ENCODE measurements around the gene TRPM1.

Gene TRPM1

DNA sequence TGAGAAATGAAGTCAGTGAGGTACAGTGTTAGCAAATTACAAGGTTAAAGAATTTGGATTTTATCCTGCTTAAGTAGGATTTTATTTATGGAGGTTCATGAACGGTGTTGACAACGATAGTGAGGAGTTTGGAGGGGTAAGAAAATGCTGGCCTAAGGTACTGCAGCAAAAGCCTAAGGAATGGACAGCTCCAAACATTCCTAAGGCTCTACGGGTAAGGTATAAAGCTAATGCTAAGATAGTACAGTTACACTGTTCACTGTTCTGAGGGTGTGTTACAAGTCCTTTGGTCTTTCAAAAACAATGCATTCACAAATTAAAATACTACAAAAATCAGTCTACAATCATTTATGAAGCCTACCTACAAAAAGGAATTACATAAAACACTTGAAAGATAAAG, 117.4 kb downstream of the TRPM1 start:
- no peak for DNase-seq (ENCODE audit: extremely low read depth, insufficient read length)
- peaks cover 3% of the 10 kb centered on the region; the same call in 1 of the 2 replicates for H3K36me3 ChIP-seq (ENCODE audit: control insufficient read depth, insufficient read depth, low read length)
- no peak for TF ChIP-seq CTCF (IDR thresholded peaks at IDR 0.05; ENCODE audit: insufficient read depth, low read length, poor library complexity, severe bottlenecking)
- H3K27me3 ChIP-seq (replicated peaks; ENCODE audit: control insufficient read depth, insufficient read depth, low read length), result no peaks in the 10 kb centered on the region
- H3K4me3 ChIP-seq (replicated peaks; ENCODE audit: low read depth, low read length), result no peak overlapping the region

DNA sequence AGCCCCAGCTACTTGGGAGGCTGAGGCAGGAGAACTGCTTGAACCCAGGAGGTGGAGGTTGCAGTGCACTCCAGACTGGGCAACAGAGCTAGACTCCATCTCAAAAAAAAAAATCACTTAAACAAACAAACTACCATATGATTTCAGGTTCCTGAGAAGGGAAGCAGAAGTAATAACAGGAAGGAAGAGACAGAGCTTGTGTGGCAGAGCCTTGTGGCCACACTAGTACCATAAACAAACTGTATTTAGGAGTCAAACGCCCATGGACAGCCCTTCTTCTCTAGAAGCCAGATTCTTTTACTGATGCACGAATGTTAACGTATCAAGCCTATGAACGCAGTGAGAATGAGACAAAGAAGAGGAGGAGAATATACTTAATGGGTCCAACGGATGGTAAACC, 122.1 kb downstream of the TRPM1 start:
- no peak for TF ChIP-seq CTCF (IDR thresholded peaks at IDR 0.05; ENCODE audit: insufficient read depth, low read length, poor library complexity, severe bottlenecking)
- H3K4me3 ChIP-seq (replicated peaks; ENCODE audit: low read depth, low read length), result no peak overlapping the region
- no peak for DNase-seq (ENCODE audit: extremely low read depth, insufficient read length)
- H3K36me3 ChIP-seq (ENCODE audit: control insufficient read depth, insufficient read depth, low read length), result peaks cover 6% of the 10 kb centered on the region
- H3K27me3 ChIP-seq (replicated peaks; ENCODE audit: control insufficient read depth, insufficient read depth, low read length), result no peaks in the 10 kb centered on the region

- Histone ChIP-seq H3K27me3 (replicated peaks; ENCODE audit: control insufficient read depth, insufficient read depth, low read length) (no peaks in the 10 kb centered on the region), H3K36me3 (ENCODE audit: control insufficient read depth, insufficient read depth, low read length) (peaks cover 6% of the 10 kb centered on the region), H3K4me3 (replicated peaks; ENCODE audit: low read depth, low read length) (no peak overlapping the region)
- DNase-seq (ENCODE audit: extremely low read depth, insufficient read length), result no peak
- TF ChIP-seq CTCF (IDR thresholded peaks at IDR 0.05; ENCODE audit: insufficient read depth, low read length, poor library complexity, severe bottlenecking), result no peak
Measured at GRCh38 chr15:30978328-30978727, 123.2 kb downstream of the TRPM1 start.

GRCh38 chr15:30974112-30974511, 127.4 kb downstream of the TRPM1 start:
- TF ChIP-seq CTCF (IDR thresholded peaks at IDR 0.05; ENCODE audit: insufficient read depth, low read length, poor library complexity, severe bottlenecking), result no peak
- DNase-seq (ENCODE audit: extremely low read depth, insufficient read length), result no peak
- Histone ChIP-seq H3K27me3 (replicated peaks; ENCODE audit: control insufficient read depth, insufficient read depth, low read length) (no peaks in the 10 kb centered on the region), H3K4me3 (replicated peaks; ENCODE audit: low read depth, low read length) (no peak overlapping the region), H3K36me3 (ENCODE audit: control insufficient read depth, insufficient read depth, low read length) (peaks cover 4% of the 10 kb centered on the region)

DNA sequence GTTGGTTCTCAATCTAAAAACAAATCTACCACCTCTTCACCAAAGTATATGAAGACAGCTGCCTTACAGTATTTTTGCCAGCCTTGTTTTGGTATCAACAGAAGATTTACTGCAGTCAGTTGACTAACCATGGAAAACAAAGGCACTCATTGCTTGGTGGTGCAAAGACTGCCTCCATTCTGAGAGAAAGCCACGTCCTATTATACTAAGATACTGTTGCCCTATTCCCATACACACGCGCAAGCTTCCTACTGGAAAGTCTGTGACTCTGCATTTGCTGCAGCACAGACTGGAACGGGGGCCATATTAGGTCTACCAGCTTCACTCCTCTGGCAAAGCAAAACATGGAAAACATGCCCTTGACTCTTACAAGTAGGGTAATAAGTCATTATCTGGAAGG, 128.1 kb downstream of the TRPM1 start:
- Histone ChIP-seq H3K4me3 (replicated peaks; ENCODE audit: low read depth, low read length) (no peak overlapping the region), H3K27me3 (replicated peaks; ENCODE audit: control insufficient read depth, insufficient read depth, low read length) (no peaks in the 10 kb centered on the region), H3K36me3 (ENCODE audit: control insufficient read depth, insufficient read depth, low read length) (peaks cover 4% of the 10 kb centered on the region)
- TF ChIP-seq CTCF (IDR thresholded peaks at IDR 0.05; ENCODE audit: insufficient read depth, low read length, poor library complexity, severe bottlenecking), result no peak
- no peak for DNase-seq (ENCODE audit: extremely low read depth, insufficient read length)

GRCh38 chr15:30969724-30970123, 131.8 kb downstream of the TRPM1 start:
- TF ChIP-seq CTCF (IDR thresholded peaks at IDR 0.05; ENCODE audit: insufficient read depth, low read length, poor library complexity, severe bottlenecking), result no peak
- no peak overlapping the region for H3K4me3 ChIP-seq (replicated peaks; ENCODE audit: low read depth, low read length)
- H3K36me3 ChIP-seq (ENCODE audit: control insufficient read depth, insufficient read depth, low read length), result no peaks in the 10 kb centered on the region; the same call in 1 of the 2 replicates
- H3K27me3 ChIP-seq (replicated peaks; ENCODE audit: control insufficient read depth, insufficient read depth, low read length), result no peaks in the 10 kb centered on the region
- no peak for DNase-seq (ENCODE audit: extremely low read depth, insufficient read length)
